ENCODE measurements around the gene TBCD. TPM values are rescaled to one million over a fixed set of nuclear protein-coding genes. Genes with fewer than 3 reads are reported as not detected.

Gene TBCD
- total RNA-seq, 1 donor from 2014 or later: 122 TPM

- H3K27ac Mint-ChIP-seq: no peak overlapping the region
- no peak overlapping the region for H3K4me3 Mint-ChIP-seq
- H3K4me1 Mint-ChIP-seq: peaks cover 7% of the 10 kb centered on the region
- intact Hi-C loops (cut with micrococcal nuclease): no loop called here
- no peaks in the 10 kb centered on the region for H3K27me3 Mint-ChIP-seq
- H3K9me3 Mint-ChIP-seq: no peaks in the 10 kb centered on the region
- peaks cover 24% of the 10 kb centered on the region for H3K36me3 Mint-ChIP-seq (ENCODE audit: low read depth)
- DNase-seq: no peak
Measured at GRCh38 chr17:82800885-82801284, 49.0 kb downstream of the TBCD start.

GRCh38 chr17:82801377-82801970, 49.6 kb downstream of the TBCD start:
- no peak overlapping the region for H3K4me3 Mint-ChIP-seq
- H3K27me3 Mint-ChIP-seq: no peaks in the 10 kb centered on the region
- no peak for DNase-seq
- peaks cover 7% of the 10 kb centered on the region for H3K4me1 Mint-ChIP-seq
- H3K9me3 Mint-ChIP-seq: no peaks in the 10 kb centered on the region
- H3K36me3 Mint-ChIP-seq (ENCODE audit: low read depth): peaks cover 27% of the 10 kb centered on the region
- H3K27ac Mint-ChIP-seq: no peak overlapping the region
- intact Hi-C loops (cut with micrococcal nuclease): no loop called here

- H3K36me3 Mint-ChIP-seq (ENCODE audit: low read depth): peaks cover 25% of the 10 kb centered on the region
- no peaks in the 10 kb centered on the region for H3K27me3 Mint-ChIP-seq
- no peak overlapping the region for H3K27ac Mint-ChIP-seq
- H3K9me3 Mint-ChIP-seq: no peaks in the 10 kb centered on the region
- peaks cover 7% of the 10 kb centered on the region for H3K4me1 Mint-ChIP-seq
- no peak overlapping the region for H3K4me3 Mint-ChIP-seq
- no peak for DNase-seq
- intact Hi-C loops (cut with micrococcal nuclease): no loop called here
Measured at GRCh38 chr17:82802075-82802780, 50.4 kb downstream of the TBCD start.

- H3K4me3 Mint-ChIP-seq: no peak overlapping the region
- no peak for DNase-seq
Measured at GRCh38 chr17:82803185-82803584, 51.3 kb downstream of the TBCD start.

GRCh38 chr17:82803606-82804005, 51.7 kb downstream of the TBCD start:
- Mint-ChIP-seq H3K4me3 (no peak overlapping the region), H3K27ac (no peak overlapping the region), H3K27me3 (no peaks in the 10 kb centered on the region), H3K36me3 (ENCODE audit: low read depth) (peaks cover 26% of the 10 kb centered on the region), H3K9me3 (no peaks in the 10 kb centered on the region), H3K4me1 (peaks cover 7% of the 10 kb centered on the region)
- intact Hi-C loops (cut with micrococcal nuclease): no loop called here
- DNase-seq: no peak

More at GRCh38 chr17:82803185-82803584, 51.3 kb downstream of the TBCD start:
- H3K27ac Mint-ChIP-seq: no peak overlapping the region
- no peaks in the 10 kb centered on the region for H3K27me3 Mint-ChIP-seq
- no peaks in the 10 kb centered on the region for H3K9me3 Mint-ChIP-seq
- H3K4me1 Mint-ChIP-seq: peaks cover 7% of the 10 kb centered on the region
- intact Hi-C loops (cut with micrococcal nuclease): no loop called here
- peaks cover 28% of the 10 kb centered on the region for H3K36me3 Mint-ChIP-seq (ENCODE audit: low read depth)

GRCh38 chr17:82804442-82805191, 52.8 kb downstream of the TBCD start:
- no peak for DNase-seq
- Mint-ChIP-seq H3K27me3 (no peaks in the 10 kb centered on the region), H3K4me1 (peaks cover 7% of the 10 kb centered on the region), H3K4me3 (no peak overlapping the region), H3K9me3 (no peaks in the 10 kb centered on the region), H3K36me3 (ENCODE audit: low read depth) (peaks cover 25% of the 10 kb centered on the region), H3K27ac (no peak overlapping the region)
- intact Hi-C loops (cut with micrococcal nuclease): no loop called here

- DNase-seq: no peak
- Mint-ChIP-seq H3K27me3 (no peaks in the 10 kb centered on the region), H3K9me3 (no peaks in the 10 kb centered on the region), H3K27ac (no peak overlapping the region), H3K36me3 (ENCODE audit: low read depth) (peaks cover 20% of the 10 kb centered on the region), H3K4me3 (no peak overlapping the region), H3K4me1 (peaks cover 7% of the 10 kb centered on the region)
- intact Hi-C loops (cut with micrococcal nuclease): no loop called here
Measured at GRCh38 chr17:82805254-82805653, 53.4 kb downstream of the TBCD start.

GRCh38 chr17:82805823-82806222, 54.0 kb downstream of the TBCD start:
- intact Hi-C loops (cut with micrococcal nuclease): no loop called here
- Mint-ChIP-seq H3K4me1 (peaks cover 10% of the 10 kb centered on the region), H3K27me3 (no peaks in the 10 kb centered on the region), H3K36me3 (ENCODE audit: low read depth) (peaks cover 20% of the 10 kb centered on the region), H3K9me3 (no peaks in the 10 kb centered on the region), H3K27ac (no peak overlapping the region), H3K4me3 (no peak overlapping the region)
- DNase-seq: no peak

GRCh38 chr17:82806645-82807044, 54.8 kb downstream of the TBCD start:
- Mint-ChIP-seq H3K4me1 (peaks cover 8% of the 10 kb centered on the region), H3K9me3 (no peaks in the 10 kb centered on the region), H3K27me3 (no peaks in the 10 kb centered on the region), H3K27ac (no peak overlapping the region), H3K36me3 (ENCODE audit: low read depth) (peaks cover 17% of the 10 kb centered on the region), H3K4me3 (no peak overlapping the region)
- no peak for DNase-seq
- intact Hi-C loops (cut with micrococcal nuclease): no loop called here

GRCh38 chr17:82807101-82807500, 55.2 kb downstream of the TBCD start:
- Mint-ChIP-seq H3K9me3 (no peaks in the 10 kb centered on the region), H3K27me3 (no peaks in the 10 kb centered on the region), H3K36me3 (ENCODE audit: low read depth) (peaks cover 15% of the 10 kb centered on the region), H3K27ac (no peak overlapping the region), H3K4me1 (peaks cover 8% of the 10 kb centered on the region), H3K4me3 (no peak overlapping the region)
- intact Hi-C loops (cut with micrococcal nuclease): no loop called here
- no peak for DNase-seq

GRCh38 chr17:82807562-82807961, 55.7 kb downstream of the TBCD start:
- H3K4me3 Mint-ChIP-seq: no peak overlapping the region
- peaks cover 15% of the 10 kb centered on the region for H3K36me3 Mint-ChIP-seq (ENCODE audit: low read depth)
- peaks cover 8% of the 10 kb centered on the region for H3K4me1 Mint-ChIP-seq
- no peak for DNase-seq
- H3K27me3 Mint-ChIP-seq: no peaks in the 10 kb centered on the region
- H3K27ac Mint-ChIP-seq: no peak overlapping the region
- H3K9me3 Mint-ChIP-seq: no peaks in the 10 kb centered on the region
- intact Hi-C loops (cut with micrococcal nuclease): no loop called here

GRCh38 chr17:82808006-82808405, 56.1 kb downstream of the TBCD start:
- Mint-ChIP-seq H3K36me3 (ENCODE audit: low read depth) (peaks cover 14% of the 10 kb centered on the region), H3K4me1 (peaks cover 6% of the 10 kb centered on the region), H3K4me3 (no peak overlapping the region), H3K27me3 (no peaks in the 10 kb centered on the region), H3K9me3 (no peaks in the 10 kb centered on the region), H3K27ac (no peak overlapping the region)
- intact Hi-C loops (cut with micrococcal nuclease): no loop called here
- no peak for DNase-seq

GRCh38 chr17:82808921-82809905, 57.3 kb downstream of the TBCD start:
- Mint-ChIP-seq H3K9me3 (no peaks in the 10 kb centered on the region), H3K27me3 (no peaks in the 10 kb centered on the region), H3K4me1 (peaks cover 3% of the 10 kb centered on the region), H3K27ac (no peak overlapping the region), H3K4me3 (no peak overlapping the region), H3K36me3 (ENCODE audit: low read depth) (peaks cover 18% of the 10 kb centered on the region)
- intact Hi-C loops (cut with micrococcal nuclease): no loop called here
- no peak for DNase-seq
